DOHH2 (cell line): ENCODE measurements around the gene ANXA2.

ENCODE experiments used
- CTCF ChIP-seq: fragments of 200-600 bp; sonication (generic); IDR thresholded peaks from one replicate; pipeline ENCODE4 v1.5.1; 2014; ENCODE audit warnings: antibody characterized with exemption, mild to moderate bottlenecking, low read depth, low read length; ENCODE audit not compliant: poor library complexity, severe bottlenecking
- EZH2phosphoT487 ChIP-seq: fragments of 200-600 bp; sonication (generic); IDR thresholded peaks from 2 replicates; pipeline ENCODE4 v1.6.1; 2017; ENCODE audit warnings: borderline replicate concordance, mild to moderate bottlenecking, antibody characterized with exemption, low read length, moderate library complexity, mixed read lengths

DNA sequence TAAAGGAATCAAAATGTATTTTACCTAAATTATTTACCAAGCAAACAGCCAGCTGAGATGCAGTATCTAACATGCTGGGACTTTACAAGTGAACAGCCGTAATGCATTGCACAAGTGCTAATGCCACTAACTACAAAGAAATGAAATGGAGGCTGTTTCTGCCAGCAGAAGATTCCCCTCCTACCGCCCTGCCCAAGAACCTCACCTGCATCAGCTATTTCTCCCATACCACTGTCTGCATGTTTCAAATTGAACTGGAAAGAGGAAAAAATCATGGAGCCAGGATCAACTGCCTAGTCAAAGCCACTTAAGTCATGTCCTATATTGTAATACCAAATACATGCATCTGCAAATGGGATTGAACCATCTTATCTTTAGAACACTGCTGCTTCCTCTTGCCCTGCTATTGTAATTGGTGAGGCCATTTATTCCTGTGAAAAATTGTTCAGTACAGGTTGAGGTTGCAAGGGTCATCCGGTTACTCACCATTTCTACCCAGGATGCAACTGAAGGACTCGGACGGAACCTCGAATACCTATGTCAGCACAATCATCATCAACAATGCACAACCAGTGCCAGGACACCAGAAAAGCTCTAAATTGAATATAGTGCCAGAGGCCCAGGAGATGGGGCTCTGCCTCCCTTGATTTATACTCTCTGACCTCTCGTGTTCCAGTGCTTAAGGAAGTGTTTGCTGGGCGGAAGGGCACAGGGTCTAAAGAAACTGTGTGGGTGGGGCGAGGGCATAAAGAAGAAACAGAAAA, 27.5 kb downstream of the ANXA2 start:
- TF ChIP-seq CTCF, result no peak
- TF ChIP-seq EZH2phosphoT487, result no peak
